Measurements from ENCODE around the gene ARRDC4. TPM values are rescaled to one million over a fixed set of nuclear protein-coding genes. Genes with fewer than 3 reads are reported as not detected.

ARRDC4 gene
- polyA plus RNA-seq, 1 of the 3 experiments (the other 2 are of a cell fraction) = 2.3 TPM

GRCh38 chr15:97994236-97994635, 33.7 kb downstream of the ARRDC4 start:
- no peaks in the 10 kb centered on the region for H3K9me3 ChIP-seq
- WGBS (ENCODE audit: low lambda C conversion rate) = 33% methylated on average over 3 of the region's 3 CpGs
- TF ChIP-seq USF1 (IDR thresholded peaks at IDR 0.05; ENCODE audit: borderline replicate concordance, low read depth) = no peak
- H2AFZ ChIP-seq (ENCODE audit: low read depth) = no peak overlapping the region
- H3K36me3 ChIP-seq (replicated peaks in 1 of 2; ENCODE audit: control insufficient read depth in 1 of 2, insufficient read depth in 2 of 2, low read length in 1 of 2) = no peaks in the 10 kb centered on the region
- no peak overlapping the region for H3K9ac ChIP-seq
- H3K4me1 ChIP-seq (ENCODE audit: control insufficient read depth in 1 of 2, insufficient read depth in 2 of 2, low read depth in 1 of 2, low read length in 1 of 2) = no peaks in the 10 kb centered on the region
- DNase-seq = no peak
- POLR2A ChIA-PET = no interaction called here
- H3K9me2 ChIP-seq = no peaks in the 10 kb centered on the region
- no peaks in the 10 kb centered on the region for H3F3A ChIP-seq (replicated peaks; ENCODE audit: insufficient read depth)
- H3K4me3 ChIP-seq (ENCODE audit: low read depth in 2 of 2, low read length in 1 of 2) = no peak overlapping the region
- no peak overlapping the region for H3K27ac ChIP-seq (ENCODE audit: low read depth in 2 of 2, low read length in 1 of 2)
- no peaks in the 10 kb centered on the region; the same call in 1 of the 2 replicates for H3K27me3 ChIP-seq (ENCODE audit: insufficient read depth)
- no peaks in the 10 kb centered on the region for H3K79me2 ChIP-seq (ENCODE audit: insufficient read depth)
- no peaks in the 10 kb centered on the region for H4K20me1 ChIP-seq (ENCODE audit: insufficient read depth)
- CTCF ChIA-PET = no interaction called here
- H3K4me2 ChIP-seq = no peak overlapping the region

GRCh38 chr15:97995192-97995591, 34.7 kb downstream of the ARRDC4 start:
- H3K4me3 ChIP-seq (ENCODE audit: low read depth in 2 of 2, low read length in 1 of 2) = no peak overlapping the region
- no peaks in the 10 kb centered on the region for H3K4me1 ChIP-seq (ENCODE audit: control insufficient read depth in 1 of 2, insufficient read depth in 2 of 2, low read depth in 1 of 2, low read length in 1 of 2)
- no peaks in the 10 kb centered on the region for H3K9me2 ChIP-seq
- CTCF ChIA-PET = interaction anchor here (1.4 kb wide), 2 partner anchors 12 to 14 kb away, joined by 3 to 4 read pairs; no protein-coding TSS in a partner anchor
- no peak overlapping the region for H3K9ac ChIP-seq
- DNase-seq = no peak
- no peaks in the 10 kb centered on the region; the same call in 1 of the 2 replicates for H3K27me3 ChIP-seq (ENCODE audit: insufficient read depth)
- no peaks in the 10 kb centered on the region for H3K9me3 ChIP-seq
- no peak overlapping the region for H3K27ac ChIP-seq (ENCODE audit: low read depth in 2 of 2, low read length in 1 of 2)
- no peaks in the 10 kb centered on the region for H4K20me1 ChIP-seq (ENCODE audit: insufficient read depth)
- no peak overlapping the region for H3K4me2 ChIP-seq
- H2AFZ ChIP-seq (ENCODE audit: low read depth) = no peak overlapping the region
- WGBS (ENCODE audit: low lambda C conversion rate) = 31% methylated on average over 3 of the region's 3 CpGs
- H3F3A ChIP-seq (replicated peaks; ENCODE audit: insufficient read depth) = no peaks in the 10 kb centered on the region
- POLR2A ChIA-PET = no interaction called here
- no peaks in the 10 kb centered on the region for H3K79me2 ChIP-seq (ENCODE audit: insufficient read depth)
- H3K36me3 ChIP-seq (replicated peaks in 1 of 2; ENCODE audit: control insufficient read depth in 1 of 2, insufficient read depth in 2 of 2, low read length in 1 of 2) = no peaks in the 10 kb centered on the region
- TF ChIP-seq MAX (IDR thresholded peaks at IDR 0.05; ENCODE audit: low read depth) (no peak), EP300 (IDR thresholded peaks at IDR 0.05; ENCODE audit: borderline replicate concordance in 1 of 2, low read depth in 1 of 2, low read length in 1 of 2) (no peak), RFX5 (IDR thresholded peaks at IDR 0.05; ENCODE audit: low read length) (no peak), CTCF (IDR thresholded peaks at IDR 0.05) (no peak), YY1 (IDR thresholded peaks at IDR 0.05; ENCODE audit: low read depth) (no peak), ELF1 (IDR thresholded peaks at IDR 0.05) (no peak), ZBTB33 (IDR thresholded peaks at IDR 0.05; ENCODE audit: borderline replicate concordance, low read depth) (no peak), TAF1 (IDR thresholded peaks at IDR 0.05; ENCODE audit: borderline replicate concordance, low read depth, low read length) (no peak), POLR2AphosphoS5 (IDR thresholded peaks at IDR 0.05; ENCODE audit: low read depth, low read length) (no peak), USF2 (IDR thresholded peaks at IDR 0.05; ENCODE audit: borderline replicate concordance, low read depth, low read length) (no peak), TEAD4 (IDR thresholded peaks at IDR 0.05; ENCODE audit: borderline replicate concordance, insufficient read depth) (no peak), GABPA (IDR thresholded peaks at IDR 0.05; ENCODE audit: low read depth) (no peak), JUND (IDR thresholded peaks at IDR 0.05) (no peak), REST (IDR thresholded peaks at IDR 0.05; ENCODE audit: low read depth, low read length) (no peak), TCF12 (IDR thresholded peaks at IDR 0.05) (no peak), CHD2 (IDR thresholded peaks at IDR 0.05; ENCODE audit: low read length, partially characterized antibody) (no peak), GATA2 (CRISPR knock-in tag; IDR thresholded peaks at IDR 0.05) (no peak)
